ENCODE results near the gene NONO. TPM values are rescaled to one million over a fixed set of nuclear protein-coding genes. Genes with fewer than 3 reads are reported as not detected.

The NONO gene
- polyA plus RNA-seq, 1 of the 3 experiments (the other 2 are of a cell fraction): 288 TPM

- 91% methylated on average over 10 of the region's 10 CpGs for WGBS (ENCODE audit: low lambda C conversion rate)
- POLR2A ChIA-PET: no interaction called here
- Histone ChIP-seq H2AFZ (ENCODE audit: low read depth) (no peak within 1 kb of the TSS), H3K9ac (no peak within 1 kb of the TSS), H3F3A (replicated peaks; ENCODE audit: insufficient read depth) (peaks cover 56% of the 10 kb centered on the region), H3K79me2 (ENCODE audit: insufficient read depth) (no peaks in the 10 kb centered on the region), H3K27me3 (ENCODE audit: insufficient read depth) (no peaks in the 10 kb centered on the region), H3K4me3 (ENCODE audit: low read depth in 2 of 2, low read length in 1 of 2) (no peak within 1 kb of the TSS), H3K4me2 (no peak within 1 kb of the TSS; the same call in 1 of the 2 replicates), H3K36me3 (replicated peaks in 1 of 2; ENCODE audit: control insufficient read depth in 1 of 2, insufficient read depth in 2 of 2, low read length in 1 of 2) (peaks cover 47 to 49% of the 10 kb centered on the region in 2 experiments), H3K9me3 (no peaks in the 10 kb centered on the region), H4K20me1 (ENCODE audit: insufficient read depth) (0 out of 2 replicates have a peak, but pooled peaks cover 6% of the 10 kb centered on the region), H3K9me2 (no peaks in the 10 kb centered on the region), H3K27ac (ENCODE audit: low read depth in 2 of 2, low read length in 1 of 2) (peak within 1 kb of the TSS in 1 of 2 experiments; percentile 29; a peak in 1 of 4 replicates), H3K4me1 (ENCODE audit: control insufficient read depth in 1 of 2, insufficient read depth in 2 of 2, low read depth in 1 of 2, low read length in 1 of 2) (no peaks in the 10 kb centered on the region)
- no peak for DNase-seq
- CTCF ChIA-PET: no interaction called here
- TF ChIP-seq USF2 (IDR thresholded peaks at IDR 0.05; ENCODE audit: borderline replicate concordance, low read depth, low read length) (no peak), MEF2A (IDR thresholded peaks at IDR 0.05; ENCODE audit: borderline replicate concordance, low read depth) (no peak), RCOR1 (IDR thresholded peaks at IDR 0.05; ENCODE audit: low read length) (no peak), FOXM1 (IDR thresholded peaks at IDR 0.05; ENCODE audit: low read depth) (no peak), ZBTB33 (IDR thresholded peaks at IDR 0.05; ENCODE audit: borderline replicate concordance, low read depth) (no peak), ELF1 (IDR thresholded peaks at IDR 0.05) (no peak), TCF12 (IDR thresholded peaks at IDR 0.05) (no peak), CHD2 (IDR thresholded peaks at IDR 0.05; ENCODE audit: low read length, partially characterized antibody) (no peak), USF1 (IDR thresholded peaks at IDR 0.05; ENCODE audit: borderline replicate concordance, low read depth) (no peak), POLR2AphosphoS5 (IDR thresholded peaks at IDR 0.05; ENCODE audit: low read depth, low read length) (no peak), PBX3 (IDR thresholded peaks at IDR 0.05) (no peak), REST (IDR thresholded peaks at IDR 0.05; ENCODE audit: low read depth, low read length) (no peak), GABPA (IDR thresholded peaks at IDR 0.05; ENCODE audit: low read depth) (no peak), FOXJ3 (CRISPR knock-in tag; IDR thresholded peaks at IDR 0.05) (no peak), RXRA (IDR thresholded peaks at IDR 0.05; ENCODE audit: borderline replicate concordance, low read depth) (no peak), EP300 (IDR thresholded peaks at IDR 0.05; ENCODE audit: borderline replicate concordance in 1 of 2, low read depth in 1 of 2, low read length in 1 of 2) (no peak), NFIC (IDR thresholded peaks at IDR 0.05; ENCODE audit: borderline replicate concordance) (no peak), SMC3 (IDR thresholded peaks at IDR 0.05; ENCODE audit: low read depth, low read length) (no peak), MXI1 (IDR thresholded peaks at IDR 0.05; ENCODE audit: low read depth, low read length) (no peak), JUND (IDR thresholded peaks at IDR 0.05) (no peak; the same call in 1 of the 2 replicates)
Observed at GRCh38 chrX:71301195-71301924, 17.9 kb downstream of the NONO start, which contains the start of gene ITGB1BP2. Gene ITGB1BP2 (plus strand): TSS chrX:71301750. CDS start chrX:71301807, 57 bp downstream.

Measured in SK-N-SH (cell line).